Measurements from ENCODE around the gene DNAJC11.

Gene DNAJC11

GRCh38 chr1:6627031-6627430 lies 74.6 kb downstream of the DNAJC11 start:
- no peaks in the 10 kb centered on the region for H3K9me3 ChIP-seq (replicated peaks in 1 of 11)
- H3K4me3 ChIP-seq, result peak overlapping the region in 6 of 10 experiments; percentile 14 to 89 (median 30); a peak in 9 of 20 replicates
- H4K20me1 ChIP-seq, result peaks cover 47 to 83% (median 72%) of the 10 kb centered on the region in 11 experiments; a peak in 21 of 22 replicates
- no peak for TF ChIP-seq Cebpa-rat (IDR thresholded peaks at IDR 0.05)
- H3K4me1 ChIP-seq, result peaks cover 27 to 43% (median 33%) of the 10 kb centered on the region in 10 experiments
- no peak overlapping the region for H3K27ac ChIP-seq
- peak overlapping the region; percentile 77 to 97 (median 91) for H3K4me2 ChIP-seq
- H3K9ac ChIP-seq, result peak overlapping the region in 6 of 11 experiments; percentile 7 to 89 (median 44); a peak in 6 of 22 replicates
- no peaks in the 10 kb centered on the region for H3K27me3 ChIP-seq
- H3K36me3 ChIP-seq, result peaks cover 56 to 73% (median 64%) of the 10 kb centered on the region in 11 experiments

GRCh38 chr1:6625584-6626149 lies 75.9 kb downstream of the DNAJC11 start:
- peak overlapping the region; percentile 62 to 87 (median 82); a peak in 21 of 22 replicates for H3K27ac ChIP-seq
- H3K36me3 ChIP-seq, result peaks cover 59 to 73% (median 64%) of the 10 kb centered on the region in 11 experiments
- H4K20me1 ChIP-seq, result peaks cover 59 to 92% (median 81%) of the 10 kb centered on the region in 11 experiments; a peak in 21 of 22 replicates

GRCh38 chr1:6624710-6625583 lies 76.7 kb downstream of the DNAJC11 start, which contains the start of gene THAP3:
THAP3 (plus strand) TSS chr1:6624868; CDS start chr1:6625219, 351 bp downstream.
- Histone ChIP-seq H3K4me3 (peak within 1 kb of the TSS; percentile 68 to 99 (median 96)), H4K20me1 (peaks cover 55 to 94% (median 82%) of the 10 kb centered on the region in 11 experiments; a peak in 21 of 22 replicates), H3K9me3 (replicated peaks in 1 of 11) (no peaks in the 10 kb centered on the region), H3K27me3 (no peaks in the 10 kb centered on the region), H3K36me3 (peaks cover 59 to 73% (median 64%) of the 10 kb centered on the region in 11 experiments), H3K27ac (peak within 1 kb of the TSS; percentile 62 to 87 (median 82); a peak in 21 of 22 replicates), H3K4me1 (peaks cover 27 to 43% (median 33%) of the 10 kb centered on the region in 10 experiments), H3K9ac (peak within 1 kb of the TSS; percentile 84 to 95 (median 89)), H3K4me2 (peak within 1 kb of the TSS; percentile 77 to 97 (median 91))
- TF ChIP-seq Cebpa-rat (IDR thresholded peaks at IDR 0.05), result no peak

More at GRCh38 chr1:6625584-6626149, 75.9 kb downstream of the DNAJC11 start:
- H3K4me1 ChIP-seq, result peaks cover 27 to 43% (median 33%) of the 10 kb centered on the region in 10 experiments
- no peaks in the 10 kb centered on the region for H3K27me3 ChIP-seq
- TF ChIP-seq Cebpa-rat (IDR thresholded peaks at IDR 0.05), result no peak
- no peaks in the 10 kb centered on the region for H3K9me3 ChIP-seq (replicated peaks in 1 of 11)
- peak overlapping the region; percentile 77 to 97 (median 91) for H3K4me2 ChIP-seq
- peak overlapping the region; percentile 84 to 95 (median 89) for H3K9ac ChIP-seq
- H3K4me3 ChIP-seq, result peak overlapping the region; percentile 68 to 99 (median 96)

GRCh38 chr1:6623269-6623965 lies 78.2 kb downstream of the DNAJC11 start:
- no peak for TF ChIP-seq Cebpa-rat (IDR thresholded peaks at IDR 0.05)
- peak overlapping the region in 1 of 11 experiments; percentile 18; a peak in 1 of 22 replicates for H3K9ac ChIP-seq
- no peak overlapping the region for H3K4me2 ChIP-seq
- peaks cover 49 to 94% (median 82%) of the 10 kb centered on the region in 11 experiments; a peak in 21 of 22 replicates for H4K20me1 ChIP-seq
- no peak overlapping the region for H3K4me3 ChIP-seq
- no peaks in the 10 kb centered on the region for H3K9me3 ChIP-seq (replicated peaks in 1 of 11)
- H3K36me3 ChIP-seq, result peaks cover 59 to 73% (median 64%) of the 10 kb centered on the region in 11 experiments
- no peak overlapping the region for H3K27ac ChIP-seq
- H3K27me3 ChIP-seq, result no peaks in the 10 kb centered on the region
- peaks cover 27 to 35% (median 32%) of the 10 kb centered on the region in 10 experiments for H3K4me1 ChIP-seq

GRCh38 chr1:6622396-6623152 lies 79.0 kb downstream of the DNAJC11 start:
- H3K27ac ChIP-seq, result no peak overlapping the region
- peaks cover 61 to 73% (median 65%) of the 10 kb centered on the region in 11 experiments for H3K36me3 ChIP-seq
- peak overlapping the region in 3 of 11 experiments; percentile 0 to 14 (median 3); a peak in 2 of 22 replicates for H3K9ac ChIP-seq
- H3K4me2 ChIP-seq, result no peak overlapping the region
- peaks cover 49 to 94% (median 82%) of the 10 kb centered on the region in 11 experiments for H4K20me1 ChIP-seq
- no peak overlapping the region for H3K4me3 ChIP-seq
- no peaks in the 10 kb centered on the region for H3K9me3 ChIP-seq (replicated peaks in 1 of 11)
- peaks cover 23 to 27% (median 25%) of the 10 kb centered on the region in 10 experiments for H3K4me1 ChIP-seq
- TF ChIP-seq Cebpa-rat (IDR thresholded peaks at IDR 0.05), result no peak
- no peaks in the 10 kb centered on the region for H3K27me3 ChIP-seq

GRCh38 chr1:6621429-6622391 lies 79.9 kb downstream of the DNAJC11 start:
- Histone ChIP-seq H3K27ac (no peak overlapping the region), H3K4me2 (no peak overlapping the region)

GRCh38 chr1:6619045-6619444 lies 82.6 kb downstream of the DNAJC11 start:
- TF ChIP-seq Cebpa-rat (IDR thresholded peaks at IDR 0.05), result no peak

More at GRCh38 chr1:6621429-6622391, 79.9 kb downstream of the DNAJC11 start:
- no peaks in the 10 kb centered on the region for H3K9me3 ChIP-seq (replicated peaks in 1 of 11)
- H3K36me3 ChIP-seq, result peaks cover 69 to 80% (median 74%) of the 10 kb centered on the region in 11 experiments
- peaks cover 40 to 94% (median 82%) of the 10 kb centered on the region in 11 experiments; a peak in 21 of 22 replicates for H4K20me1 ChIP-seq
- no peaks in the 10 kb centered on the region for H3K27me3 ChIP-seq
- H3K4me1 ChIP-seq, result peaks cover 14 to 20% (median 17%) of the 10 kb centered on the region in 10 experiments
- H3K9ac ChIP-seq, result peak overlapping the region in 2 of 11 experiments; percentile 0 to 14; a peak in 1 of 22 replicates
- H3K4me3 ChIP-seq, result no peak overlapping the region
- TF ChIP-seq Cebpa-rat (IDR thresholded peaks at IDR 0.05), result no peak

More at GRCh38 chr1:6619045-6619444, 82.6 kb downstream of the DNAJC11 start:
- Histone ChIP-seq H3K27ac (no peak overlapping the region), H3K9ac (no peak overlapping the region), H3K9me3 (replicated peaks in 1 of 11) (no peaks in the 10 kb centered on the region), H3K27me3 (peaks cover 0 to 8% (median 7%) of the 10 kb centered on the region in 11 experiments; a peak in 7 of 22 replicates), H3K36me3 (peaks cover 69 to 77% (median 74%) of the 10 kb centered on the region in 11 experiments), H3K4me2 (no peak overlapping the region), H4K20me1 (peaks cover 38 to 89% (median 85%) of the 10 kb centered on the region in 11 experiments), H3K4me3 (no peak overlapping the region), H3K4me1 (peaks cover 6 to 18% (median 10%) of the 10 kb centered on the region in 10 experiments; a peak in 19 of 20 replicates)

Measured in BLaER1 treated with 17β-estradiol and CSF1 and Interleukin-3, amounts not matched to agents 10 nM and 100 nM (cell line).